SH-SY5Y (cell line): ENCODE results near the gene UBAP2.

Source experiments
- GATA2 ChIP-seq: IDR thresholded peaks from 2 replicates; pipeline ENCODE4 v1.6.1; 2011; ENCODE audit warnings: mild to moderate bottlenecking, low read depth, low read length
- GATA3 ChIP-seq: IDR thresholded peaks from 2 replicates; pipeline ENCODE4 v1.6.1; 2011; ENCODE audit warnings: low read depth, mild to moderate bottlenecking, low read length, moderate library complexity

DNA sequence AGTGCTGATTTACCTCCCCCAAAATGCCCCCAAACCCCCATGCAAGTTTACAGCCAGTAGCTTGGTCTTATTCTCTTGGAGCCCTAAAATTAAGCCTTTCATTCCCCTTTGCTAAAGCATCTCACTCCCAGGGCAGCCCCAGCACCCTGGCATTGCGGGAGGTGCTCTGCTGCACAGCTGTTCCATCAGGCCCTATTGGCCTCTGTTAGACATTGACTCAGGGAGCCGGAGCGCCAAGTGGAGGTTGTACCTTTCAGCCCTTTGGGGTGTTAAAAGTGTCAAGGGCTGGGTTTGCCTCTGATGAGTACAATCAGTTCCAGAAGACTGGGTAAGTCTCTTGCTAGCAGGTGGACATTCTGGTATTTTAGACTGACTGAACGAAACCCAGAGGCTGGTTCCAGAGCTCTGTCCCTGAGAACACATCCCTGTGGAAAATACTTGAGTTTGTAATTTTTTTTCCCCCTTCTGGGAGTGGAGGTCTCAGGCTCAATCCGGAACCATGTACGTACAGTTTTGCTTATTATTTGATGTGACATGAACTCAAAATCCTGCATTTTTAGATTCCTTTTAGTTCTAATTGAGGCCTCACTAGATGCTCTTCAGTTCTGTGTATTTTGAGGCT, 129.3 kb downstream of the UBAP2 start:
- no peak for TF ChIP-seq GATA2
- no peak for TF ChIP-seq GATA3
